ENCODE data around the gene NEK1. TPM values are rescaled to one million over a fixed set of nuclear protein-coding genes. Genes with fewer than 3 reads are reported as not detected.

Gene NEK1
- total RNA-seq, 1 donor from 2014 or later, result 13.0 TPM

- Histone ChIP-seq H3K36me3 (ENCODE audit: insufficient read depth, low read length) (no peaks in the 10 kb centered on the region), H3K27ac (ENCODE audit: low read depth, low read length) (no peak overlapping the region), H3K4me1 (ENCODE audit: insufficient read depth, low read length) (no peaks in the 10 kb centered on the region), H3K9ac (ENCODE audit: low read length) (no peak overlapping the region), H4K20me1 (ENCODE audit: insufficient read depth, low read length) (no peaks in the 10 kb centered on the region), H3K27me3 (ENCODE audit: insufficient read depth, low read length) (no peaks in the 10 kb centered on the region), H3K9me3 (ENCODE audit: insufficient read depth, low read depth, low read length) (no peaks in the 10 kb centered on the region), H3K4me3 (ENCODE audit: insufficient read depth, low read depth, low read length) (no peak overlapping the region), H2AFZ (ENCODE audit: low read depth, low read length) (no peak overlapping the region), H3K4me2 (ENCODE audit: low read length) (no peak overlapping the region), H3K79me2 (ENCODE audit: insufficient read depth, low read length) (no peaks in the 10 kb centered on the region)
- H3K4me1 Mint-ChIP-seq (ENCODE audit: low read depth, unreplicated experiment), result peaks cover 22% of the 10 kb centered on the region
- FAIRE-seq, result no peak
- peaks cover 2% of the 10 kb centered on the region for H3K36me3 Mint-ChIP-seq (ENCODE audit: low read depth, unreplicated experiment)
- no peaks in the 10 kb centered on the region for H3K27me3 Mint-ChIP-seq (ENCODE audit: low read depth, unreplicated experiment)
- no peak overlapping the region for H3K4me3 Mint-ChIP-seq (ENCODE audit: unreplicated experiment)
- TF ChIP-seq EZH2 (IDR thresholded peaks at IDR 0.05; ENCODE audit: insufficient read depth, low read length) (no peak), CTCF (IDR thresholded peaks at IDR 0.05; ENCODE audit: insufficient read depth, low read depth, low read length) (no peak)
- peak; percentile 72 for DNase-seq (ENCODE audit: low read depth)
- H3K9me3 Mint-ChIP-seq (ENCODE audit: unreplicated experiment), result peaks cover 2% of the 10 kb centered on the region
- H3K27ac Mint-ChIP-seq (ENCODE audit: unreplicated experiment), result peak overlapping the region; percentile 16
These were observed 201.3 kb downstream of the NEK1 start for GRCh38 chr4:169410839-169411770.

DNA sequence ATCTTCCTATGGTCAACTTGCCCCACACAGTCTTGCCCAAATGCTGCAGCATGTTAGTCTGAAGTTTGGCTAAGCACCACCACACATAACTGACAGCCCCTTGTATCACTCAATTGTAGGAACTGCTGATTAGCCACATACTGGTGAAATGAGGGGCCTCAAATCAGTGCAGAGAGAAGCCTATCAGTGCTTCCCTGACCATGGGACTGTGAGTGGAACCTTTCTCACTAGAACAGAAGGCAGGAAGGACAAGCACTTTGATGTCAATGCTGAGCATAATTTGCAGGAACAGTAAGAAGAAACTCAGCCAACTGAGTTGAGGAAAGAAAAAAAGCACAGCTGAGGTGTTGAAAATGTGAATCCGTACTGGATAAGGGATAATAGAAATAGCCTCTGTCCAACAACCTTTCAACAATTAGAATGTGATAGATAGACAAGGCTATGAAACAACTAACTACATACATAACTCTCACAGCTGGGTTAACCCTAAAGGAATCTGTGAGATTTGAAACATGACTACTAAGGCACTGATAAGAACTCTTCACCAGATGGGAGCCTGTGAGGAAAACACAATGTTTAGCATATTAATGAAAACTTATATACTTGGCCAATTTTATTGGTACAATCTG, 205.1 kb downstream of the NEK1 start:
- Histone ChIP-seq H3K9ac (ENCODE audit: low read length) (no peak overlapping the region), H4K20me1 (ENCODE audit: insufficient read depth, low read length) (no peaks in the 10 kb centered on the region), H3K4me2 (ENCODE audit: low read length) (no peak overlapping the region), H3K4me3 (ENCODE audit: insufficient read depth, low read depth, low read length) (no peak overlapping the region), H3K79me2 (ENCODE audit: insufficient read depth, low read length) (no peaks in the 10 kb centered on the region), H2AFZ (ENCODE audit: low read depth, low read length) (no peak overlapping the region), H3K36me3 (ENCODE audit: insufficient read depth, low read length) (no peaks in the 10 kb centered on the region), H3K27me3 (ENCODE audit: insufficient read depth, low read length) (no peaks in the 10 kb centered on the region), H3K4me1 (ENCODE audit: insufficient read depth, low read length) (no peaks in the 10 kb centered on the region), H3K9me3 (ENCODE audit: insufficient read depth, low read depth, low read length) (no peaks in the 10 kb centered on the region), H3K27ac (ENCODE audit: low read depth, low read length) (no peak overlapping the region)
- Mint-ChIP-seq H3K27me3 (ENCODE audit: low read depth, unreplicated experiment) (no peaks in the 10 kb centered on the region), H3K36me3 (ENCODE audit: low read depth, unreplicated experiment) (peaks cover 2% of the 10 kb centered on the region), H3K27ac (ENCODE audit: unreplicated experiment) (no peak overlapping the region), H3K4me3 (ENCODE audit: unreplicated experiment) (no peak overlapping the region), H3K4me1 (ENCODE audit: low read depth, unreplicated experiment) (peaks cover 17% of the 10 kb centered on the region), H3K9me3 (ENCODE audit: unreplicated experiment) (peaks cover 2% of the 10 kb centered on the region)
- FAIRE-seq (no peak), DNase-seq (ENCODE audit: low read depth) (peak; percentile 62)
- no peak for TF ChIP-seq EZH2 (IDR thresholded peaks at IDR 0.05; ENCODE audit: insufficient read depth, low read length)
- TF ChIP-seq CTCF (IDR thresholded peaks at IDR 0.05; ENCODE audit: insufficient read depth, low read depth, low read length), result no peak

Data from astrocyte (in vitro differentiated cells and primary cell).